ENCODE data around the gene LRRC1. TPM values are rescaled to one million over a fixed set of nuclear protein-coding genes. Genes with fewer than 3 reads are reported as not detected.

Gene LRRC1
- total RNA-seq, 4 donors from 2014 or later, result 10.4 to 13.0 (median 12.6) TPM

GRCh38 chr6:53855940-53856339 is 61.1 kb downstream of the LRRC1 start:
- H3K36me3 ChIP-seq, result no peaks in the 10 kb centered on the region
- intact Hi-C loops (cut with DNase I), result no loop called here

GRCh38 chr6:53857318-53858094 is 62.7 kb downstream of the LRRC1 start:
- H3K4me3 ChIP-seq, result no peak overlapping the region
- no peaks in the 10 kb centered on the region for H3K36me3 ChIP-seq
- intact Hi-C loops (cut with DNase I), result no loop called here
- H3K9me3 ChIP-seq, result no peaks in the 10 kb centered on the region
- WGBS, result 70% methylated on average over 8 of the region's 8 CpGs
- H3K27me3 ChIP-seq, result no peaks in the 10 kb centered on the region
- no peak for TF ChIP-seq POLR2A (IDR thresholded peaks at IDR 0.05; ENCODE audit: low read depth)
- no peak for TF ChIP-seq CTCF (IDR thresholded peaks at IDR 0.05)
- no peak for TF ChIP-seq EP300 (IDR thresholded peaks at IDR 0.05)
- TF ChIP-seq POLR2AphosphoS5 (IDR thresholded peaks at IDR 0.05), result peak in 1 of 2 donors; percentile 27
- H3K27ac ChIP-seq (replicated peaks in 1 of 4), result peak overlapping the region in 1 of 4 donors; percentile 13
- H3K4me1 ChIP-seq, result peaks cover 31 to 60% (median 37%) of the 10 kb centered on the region in 4 donors
- DNase-seq (ENCODE audit: extremely low spot score), result no peak

More at GRCh38 chr6:53855940-53856339, 61.1 kb downstream of the LRRC1 start:
- no peak for DNase-seq (ENCODE audit: extremely low spot score)
- WGBS, result 82% methylated on average over 2 of the region's 2 CpGs
- H3K9me3 ChIP-seq, result no peaks in the 10 kb centered on the region
- peaks cover 28 to 50% (median 34%) of the 10 kb centered on the region in 4 donors for H3K4me1 ChIP-seq
- TF ChIP-seq POLR2A (IDR thresholded peaks at IDR 0.05; ENCODE audit: low read depth) (no peak), POLR2AphosphoS5 (IDR thresholded peaks at IDR 0.05) (no peak), EP300 (IDR thresholded peaks at IDR 0.05) (no peak), CTCF (IDR thresholded peaks at IDR 0.05) (no peak)
- no peak overlapping the region for H3K27ac ChIP-seq (replicated peaks in 1 of 4)
- H3K27me3 ChIP-seq, result no peaks in the 10 kb centered on the region
- H3K4me3 ChIP-seq, result no peak overlapping the region

GRCh38 chr6:53858196-53858595 is 63.4 kb downstream of the LRRC1 start:
- Histone ChIP-seq H3K36me3 (no peaks in the 10 kb centered on the region), H3K4me1 (peaks cover 38 to 66% (median 41%) of the 10 kb centered on the region in 4 donors), H3K4me3 (no peak overlapping the region), H3K27me3 (no peaks in the 10 kb centered on the region), H3K9me3 (no peaks in the 10 kb centered on the region), H3K27ac (replicated peaks in 1 of 4) (no peak overlapping the region)
- TF ChIP-seq POLR2AphosphoS5 (IDR thresholded peaks at IDR 0.05) (no peak), CTCF (IDR thresholded peaks at IDR 0.05) (no peak), EP300 (IDR thresholded peaks at IDR 0.05) (no peak), POLR2A (IDR thresholded peaks at IDR 0.05; ENCODE audit: low read depth) (no peak)
- intact Hi-C loops (cut with DNase I), result no loop called here
- no peak for DNase-seq (ENCODE audit: extremely low spot score)

- no peak for TF ChIP-seq EP300 (IDR thresholded peaks at IDR 0.05)
- TF ChIP-seq CTCF (IDR thresholded peaks at IDR 0.05), result no peak
- no peak for TF ChIP-seq POLR2A (IDR thresholded peaks at IDR 0.05; ENCODE audit: low read depth)
- no peak for TF ChIP-seq POLR2AphosphoS5 (IDR thresholded peaks at IDR 0.05)
- Histone ChIP-seq H3K36me3 (no peaks in the 10 kb centered on the region), H3K4me3 (no peak overlapping the region), H3K27ac (replicated peaks in 1 of 4) (peak overlapping the region in 1 of 4 donors; percentile 11), H3K4me1 (peaks cover 40 to 74% (median 48%) of the 10 kb centered on the region in 4 donors), H3K27me3 (no peaks in the 10 kb centered on the region), H3K9me3 (no peaks in the 10 kb centered on the region)
- 38% methylated on average over 3 of the region's 3 CpGs for WGBS
- no peak for DNase-seq (ENCODE audit: extremely low spot score)
- intact Hi-C loops (cut with DNase I), result no loop called here
Measured at GRCh38 chr6:53858913-53859312, 64.1 kb downstream of the LRRC1 start.

All from esophagus muscularis mucosa (tissue), 4 donors.